GM12801 (cell line): ENCODE data around the gene DDIT3.

Experiments used
- TF ChIP-seq, protein P1 (sequence below): IDR thresholded peaks from one replicate; pipeline ENCODE4 v1.5.1; 2011; ENCODE audit warnings: control low read depth; ENCODE audit not compliant: insufficient read length; ENCODE audit errors: extremely low read depth

Gene DDIT3

GRCh38 chr12:57534991-57535543 is 14.8 kb upstream of the DDIT3 start:
- TF ChIP-seq, protein P1, sequence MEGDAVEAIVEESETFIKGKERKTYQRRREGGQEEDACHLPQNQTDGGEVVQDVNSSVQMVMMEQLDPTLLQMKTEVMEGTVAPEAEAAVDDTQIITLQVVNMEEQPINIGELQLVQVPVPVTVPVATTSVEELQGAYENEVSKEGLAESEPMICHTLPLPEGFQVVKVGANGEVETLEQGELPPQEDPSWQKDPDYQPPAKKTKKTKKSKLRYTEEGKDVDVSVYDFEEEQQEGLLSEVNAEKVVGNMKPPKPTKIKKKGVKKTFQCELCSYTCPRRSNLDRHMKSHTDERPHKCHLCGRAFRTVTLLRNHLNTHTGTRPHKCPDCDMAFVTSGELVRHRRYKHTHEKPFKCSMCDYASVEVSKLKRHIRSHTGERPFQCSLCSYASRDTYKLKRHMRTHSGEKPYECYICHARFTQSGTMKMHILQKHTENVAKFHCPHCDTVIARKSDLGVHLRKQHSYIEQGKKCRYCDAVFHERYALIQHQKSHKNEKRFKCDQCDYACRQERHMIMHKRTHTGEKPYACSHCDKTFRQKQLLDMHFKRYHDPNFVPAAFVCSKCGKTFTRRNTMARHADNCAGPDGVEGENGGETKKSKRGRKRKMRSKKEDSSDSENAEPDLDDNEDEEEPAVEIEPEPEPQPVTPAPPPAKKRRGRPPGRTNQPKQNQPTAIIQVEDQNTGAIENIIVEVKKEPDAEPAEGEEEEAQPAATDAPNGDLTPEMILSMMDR: no peak

- TF ChIP-seq, protein P1: no peak
These were observed 13.9 kb upstream of the DDIT3 start for GRCh38 chr12:57534250-57534649.

DNA sequence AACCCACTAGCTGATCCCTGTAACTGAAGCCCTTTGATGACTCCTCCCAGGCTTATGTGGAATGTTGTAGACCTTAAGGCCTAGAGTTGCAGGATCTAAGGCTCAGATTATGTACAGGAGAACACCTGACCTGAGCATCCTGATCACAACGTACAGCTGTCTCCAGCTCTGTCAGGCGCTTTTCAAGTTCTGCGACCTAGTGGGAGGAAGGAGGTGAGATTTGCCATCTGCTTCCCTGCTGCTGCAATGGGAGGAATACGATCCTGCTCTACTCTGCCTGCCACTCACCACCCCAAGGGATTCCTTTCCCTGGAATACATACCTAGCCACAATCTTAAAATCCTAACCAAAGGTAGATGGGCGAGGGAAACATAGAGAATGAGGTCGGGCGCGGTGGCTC is 12.8 kb upstream of the DDIT3 start:
- TF ChIP-seq, protein P1: no peak

GRCh38 chr12:57531836-57532235 is 11.5 kb upstream of the DDIT3 start:
- TF ChIP-seq, protein P1: no peak

DNA sequence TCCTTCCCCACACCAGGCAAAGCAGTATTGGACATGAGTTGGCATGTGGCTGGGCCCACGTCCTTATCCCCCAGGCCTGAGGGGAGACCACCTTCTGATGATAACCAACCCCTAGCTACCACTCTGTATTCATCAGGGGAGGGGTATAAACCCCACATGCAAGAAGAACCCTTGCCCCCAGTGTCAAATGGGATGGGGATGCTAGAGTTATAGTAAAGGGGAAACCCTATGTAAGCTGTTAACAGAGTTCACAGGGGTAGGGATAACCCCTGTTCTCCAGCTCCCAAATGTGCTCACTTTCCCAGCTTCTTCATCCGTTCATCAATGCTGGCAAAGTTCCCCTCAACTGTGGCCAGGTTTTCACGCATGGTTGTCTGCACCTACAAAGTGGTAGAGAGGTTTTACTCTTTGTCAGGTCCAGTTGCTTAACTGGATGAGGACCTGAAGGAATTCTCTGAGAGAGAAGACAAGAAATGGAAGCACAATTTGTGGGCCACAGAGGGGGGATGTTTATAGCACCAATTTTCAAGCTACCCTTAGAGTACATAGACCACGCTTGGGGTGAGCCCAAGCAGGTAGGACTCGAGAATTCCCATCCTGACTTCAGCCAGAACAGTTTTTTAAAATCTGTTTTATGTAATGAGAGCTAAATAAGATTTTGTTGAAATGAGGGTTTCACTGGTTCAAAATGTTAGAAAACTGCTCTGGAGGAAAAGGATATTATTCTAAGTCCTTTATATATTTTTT is 10.3 kb upstream of the DDIT3 start:
- TF ChIP-seq, protein P1: no peak

DNA sequence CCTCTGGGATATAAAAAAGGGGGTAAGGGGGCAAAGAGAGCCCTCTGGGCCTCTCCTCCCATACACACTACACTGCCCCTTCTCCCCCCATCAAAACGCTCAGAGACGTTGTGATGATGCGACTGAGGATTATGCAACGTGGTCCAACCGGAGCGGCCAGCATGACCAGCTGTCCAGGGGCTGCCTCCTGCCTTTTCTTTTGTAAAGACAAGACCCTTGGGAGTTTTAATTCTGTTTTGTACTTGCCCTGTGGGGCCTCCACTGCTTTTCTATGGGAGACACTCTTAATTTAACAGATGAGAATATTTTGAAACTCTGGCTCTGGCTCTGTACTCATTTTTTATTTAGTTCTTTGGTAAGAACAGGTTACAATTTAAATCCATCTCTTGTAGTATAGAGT is 9.5 kb upstream of the DDIT3 start:
- TF ChIP-seq, protein P1: no peak

DNA sequence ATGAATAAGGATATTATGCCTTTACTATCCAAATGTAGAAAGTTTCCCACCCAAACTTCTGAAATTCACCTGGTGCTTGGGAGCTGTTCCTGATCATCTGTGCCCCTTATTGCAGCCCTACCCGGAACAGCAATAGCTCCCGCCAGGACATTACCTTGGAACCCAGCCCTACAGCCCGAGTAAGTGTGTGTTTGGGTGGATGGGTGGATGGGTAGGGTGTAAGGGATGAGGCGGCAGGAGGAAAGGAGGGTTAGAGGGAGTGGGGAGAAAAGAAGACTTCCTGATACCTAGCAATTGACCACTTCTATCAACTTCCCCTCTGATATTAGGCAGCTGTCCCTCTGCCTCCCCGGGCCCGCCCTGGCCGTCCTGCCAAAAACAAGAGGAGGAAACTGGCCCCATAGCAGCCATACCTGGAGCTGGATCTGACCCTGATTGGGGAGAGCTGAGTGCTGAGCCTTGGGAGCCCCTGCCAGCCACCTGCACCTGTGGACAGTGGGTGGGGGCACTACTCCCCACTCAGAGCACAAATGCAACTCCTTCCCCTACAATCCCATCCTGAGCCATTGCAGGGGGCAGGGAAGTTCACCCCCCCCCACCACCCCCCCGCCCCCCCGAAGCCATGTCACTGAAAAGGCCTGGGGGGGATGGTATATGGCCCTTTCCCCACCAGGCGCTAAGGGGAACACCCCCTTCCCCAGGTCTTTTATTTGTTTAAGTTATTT is 8.7 kb upstream of the DDIT3 start:
- TF ChIP-seq, protein P1: no peak
